Caco-2 (cell line): ENCODE results near the gene NSMF. TPM values are rescaled to one million over a fixed set of nuclear protein-coding genes. Genes with fewer than 3 reads are reported as not detected.
A peak's percentile ranks its signal among the peaks of the same experiment; 100 is the strongest.

Experiments used
- BruUV-seq: library from RNA; stranded (reverse); fragments of 400-500 nt; replicated peaks from 2 replicates; lab custom pipeline; 2021; lab: Mats Ljungman, UMichigan
- CTCF ChIA-PET: fragments of 300-600 bp; sonication (Branson Sonifier 250); formaldehyde crosslinking; loops from one replicate; lab custom pipeline; 2022; ENCODE audit warnings: antibody characterized with exemption; lab: Charles Lee
- POLR2A ChIA-PET: fragments of 300-600 bp; sonication (Branson Sonifier 250); formaldehyde crosslinking; loops from one replicate; lab custom pipeline; 2022; ENCODE audit warnings: antibody characterized with exemption; lab: Charles Lee
- DNase-seq, 2 experiments: peaks; one replicate each; pipeline versions ENCODE4 v3.0.0 to v3.0.0-alpha.2; 2020 to 2022
- H3K27me3 ChIP-seq: replicated peaks from 2 replicates; pipeline ENCODE4 v1.6.0; 2011; ENCODE audit warnings: low read length; ENCODE audit not compliant: control insufficient read depth, insufficient read depth
- H3K36me3 ChIP-seq: 2 replicates; pipeline ENCODE4 v1.5.1; 2011; ENCODE audit warnings: low read length; ENCODE audit not compliant: control insufficient read depth, insufficient read depth
- H3K4me1 ChIP-seq: fragments of 250-450 bp; sonication (Bioruptor Pico); 2 replicates; pipeline ENCODE4 v1.5.1; 2020; ENCODE audit warnings: mild to moderate bottlenecking
- H3K4me3 ChIP-seq: 2 replicates; pipeline ENCODE4 v1.5.1; 2011; ENCODE audit warnings: low read depth, mild to moderate bottlenecking, control low read depth, low read length
- H3K9me3 ChIP-seq: fragments of 250-450 bp; sonication (Bioruptor Pico); 2 replicates; pipeline ENCODE4 v1.5.1; 2020; ENCODE audit warnings: mild to moderate bottlenecking, moderate library complexity
- H3K27ac Mint-ChIP-seq: one replicate; pipeline ENCODE4 v1.8.0; 2022; ENCODE audit warnings: mixed read lengths; ENCODE audit not compliant: unreplicated experiment
- H3K27me3 Mint-ChIP-seq: one replicate; pipeline ENCODE4 v1.8.0; 2022; ENCODE audit warnings: mixed read lengths; ENCODE audit not compliant: insufficient read depth, unreplicated experiment
- H3K36me3 Mint-ChIP-seq: one replicate; pipeline ENCODE4 v1.8.0; 2022; ENCODE audit warnings: mild to moderate bottlenecking, mixed read lengths; ENCODE audit not compliant: insufficient read depth, unreplicated experiment
- H3K4me1 Mint-ChIP-seq: one replicate; pipeline ENCODE4 v1.8.0; 2022; ENCODE audit warnings: low read depth, mixed read lengths; ENCODE audit not compliant: unreplicated experiment
- H3K4me3 Mint-ChIP-seq: one replicate; pipeline ENCODE4 v1.8.0; 2022; ENCODE audit warnings: mild to moderate bottlenecking, moderate library complexity, mixed read lengths; ENCODE audit not compliant: unreplicated experiment
- H3K9me3 Mint-ChIP-seq: one replicate; pipeline ENCODE4 v1.8.0; 2022; ENCODE audit warnings: mixed read lengths; ENCODE audit not compliant: unreplicated experiment
- CTCF ChIP-seq, 2 experiments: fragments of 200-600 bp in 1 of 2; IDR thresholded peaks; 1 replicate in 1 of 2; 2 replicates in 1 of 2; pipeline versions ENCODE4 v1.5.1 to v1.8.0; 2011 to 2022; ENCODE audit warnings: antibody characterized with exemption in 1 of 2, control low read depth in 1 of 2, inconsistent platforms in 1 of 2, low read depth in 1 of 2, low read length in 1 of 2, mild to moderate bottlenecking in 1 of 2, moderate library complexity in 1 of 2; ENCODE audit not compliant: insufficient read depth in 1 of 2, severe bottlenecking in 1 of 2, unreplicated experiment in 1 of 2
- intact Hi-C: fragments of 100-400 bp; cut with micrococcal nuclease; formaldehyde crosslinking; loops from one replicate; pipeline ENCODE4 v1.10.0; 2022; ENCODE audit not compliant: unreplicated experiment
- microRNA-seq: library from miRNA; unstranded; fragments of <30 nt; microRNA quantifications from one replicate; pipeline ENCODE4 v1.2.0, GENCODE V29; 2022
- total RNA-seq: library from RNA; stranded (reverse); gene quantifications from 2 replicates; pipeline ENCODE4 v1.2.3, GENCODE V29; 2022

Gene NSMF
- total RNA-seq, 1 experiment from 2014 or later, result 67.6 TPM

GRCh38 chr9:137397675-137398423 lies 61.3 kb downstream of the NSMF start:
- peaks cover 35% of the 10 kb centered on the region for H3K36me3 Mint-ChIP-seq
- peaks cover 8% of the 10 kb centered on the region; the same call in 1 of the 2 replicates for H3K9me3 ChIP-seq
- no peak overlapping the region for H3K4me3 Mint-ChIP-seq
- peak overlapping the region; percentile 8 for H3K27ac Mint-ChIP-seq
- H3K27me3 Mint-ChIP-seq, result no peaks in the 10 kb centered on the region
- ChIA-PET CTCF (no interaction called here), POLR2A (no interaction called here)
- no TSS peak for BruUV-seq
- no peaks in the 10 kb centered on the region for H3K27me3 ChIP-seq
- no peaks in the 10 kb centered on the region; the same call in 1 of the 2 replicates for H3K36me3 ChIP-seq
- intact Hi-C loops, result no loop called here
- no peaks in the 10 kb centered on the region for H3K4me1 Mint-ChIP-seq
- DNase-seq, result no peak
- no peak for TF ChIP-seq CTCF (IDR thresholded peaks at IDR 0.05; ENCODE audit: insufficient read depth in 1 of 2, low read depth in 1 of 2, low read length in 1 of 2, severe bottlenecking in 1 of 2, unreplicated experiment in 1 of 2)
- peaks cover 23% of the 10 kb centered on the region for H3K9me3 Mint-ChIP-seq
- peaks cover 5% of the 10 kb centered on the region; the same call in 1 of the 2 replicates for H3K4me1 ChIP-seq
- no peak overlapping the region for H3K4me3 ChIP-seq

Small RNA genes within 50 kb of the gene (microRNA-seq; reads per million reads assigned to microRNA genes)
- 2.2 reads per million, percentile 10 among the genes with 10 or more reads in this experiment for gene MIR7114

Other genes starting within 250 kb of the NSMF start
- 6.3 and 6.5 TPM in 2 replicates for gene RNF208, start 237.1 kb downstream of the NSMF start, total RNA-seq
- 1.7 and 1.8 TPM in 2 replicates for gene CYSRT1, start 234.2 kb downstream of the NSMF start, total RNA-seq
- 0.27 TPM in 1 of 2 replicates, not detected in the other for gene RNF224, start 231.8 kb downstream of the NSMF start, total RNA-seq
- 0.19 TPM in 1 of 2 replicates, not detected in the other for gene SLC34A3, start 228.4 kb downstream of the NSMF start, total RNA-seq
- 481 and 487 TPM in 2 replicates for gene TUBB4B, start 218.0 kb downstream of the NSMF start, total RNA-seq
- not detected in 2 replicates for gene STPG3, start 208.0 kb downstream of the NSMF start, total RNA-seq
- gene NELFB, start 204.0 kb downstream of the NSMF start, total RNA-seq, result 79.1 and 79.8 TPM in 2 replicates
- 1.8 and 1.9 TPM in 2 replicates for gene TOR4A, start 181.6 kb downstream of the NSMF start, total RNA-seq
- gene NRARP, start 157.1 kb downstream of the NSMF start, total RNA-seq, result 22.1 and 24.7 TPM in 2 replicates
- gene EXD3, start 36.2 kb downstream of the NSMF start, total RNA-seq, result 10.9 and 11.2 TPM in 2 replicates
- 7.3 and 8.6 TPM in 2 replicates for gene NOXA1, start 35.9 kb downstream of the NSMF start, total RNA-seq
- gene ENTPD8, start 18.0 kb downstream of the NSMF start, total RNA-seq, result 8.5 and 8.6 TPM in 2 replicates
- gene PNPLA7, start 91.1 kb upstream of the NSMF start, total RNA-seq, result 1.8 TPM in 2 replicates
- 44.2 and 48.6 TPM in 2 replicates for gene MRPL41, start 92.5 kb upstream of the NSMF start, total RNA-seq
- gene DPH7, start 119.6 kb upstream of the NSMF start, total RNA-seq, result 51.9 and 58.4 TPM in 2 replicates
- 66.3 and 66.9 TPM in 2 replicates for gene ZMYND19, start 131.2 kb upstream of the NSMF start, total RNA-seq
- gene ARRDC1, start 146.4 kb upstream of the NSMF start, total RNA-seq, result 61.1 and 66.6 TPM in 2 replicates
- 92.3 and 92.9 TPM in 2 replicates for gene EHMT1, start 159.7 kb upstream of the NSMF start, total RNA-seq